ENCODE measurements around the gene PRAMEF20.
"Not testable (repeated sequence)": the region's sequence is repeated elsewhere in the genome, so short reads cannot be mapped to it uniquely, and the experiment has no call there.

PRAMEF20 gene

DNA sequence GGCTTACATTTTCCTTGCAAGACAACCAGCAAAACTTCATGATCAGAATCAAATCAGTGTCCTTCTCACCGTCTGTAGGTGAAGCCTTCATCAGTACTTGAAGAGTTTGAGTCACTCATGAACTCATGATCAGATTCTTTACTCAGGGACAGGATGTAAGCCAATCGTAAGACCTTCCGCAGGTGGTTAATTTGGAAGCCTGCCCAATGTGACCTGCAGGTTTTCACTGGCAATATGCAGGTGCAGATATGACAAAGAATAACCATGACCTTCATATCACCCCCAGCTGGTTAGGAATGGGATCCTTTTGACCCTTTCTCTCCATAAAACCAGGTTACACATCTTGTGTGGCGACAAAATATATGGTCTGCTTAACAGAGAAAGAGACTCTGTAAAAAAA, 2.4 kb upstream of the PRAMEF20 start:
- Histone ChIP-seq H3K9me3 (ENCODE audit: control insufficient read depth in 5 of 5, low read length in 5 of 5) (peaks cover 0 to 9% (median 5%) of the 10 kb centered on the region in 5 donors), H3K9ac (ENCODE audit: low read length in 5 of 5) (no peak overlapping the region), H3K36me3 (ENCODE audit: control insufficient read depth in 5 of 5, insufficient read depth in 5 of 5, low read length in 5 of 5) (no peaks in the 10 kb centered on the region), H3K4me1 (ENCODE audit: control insufficient read depth in 5 of 5, insufficient read depth in 5 of 5, low read length in 5 of 5) (no peaks in the 10 kb centered on the region), H3K4me3 (ENCODE audit: low read depth in 1 of 5, low read length in 5 of 5) (no peak overlapping the region), H3K27ac (ENCODE audit: low read depth, low read length) (no peak overlapping the region), H3K27me3 (ENCODE audit: control insufficient read depth in 5 of 5, insufficient read depth in 4 of 5, low read length in 5 of 5) (peaks cover 0 to 2% (median 0%) of the 10 kb centered on the region in 5 donors)

DNA sequence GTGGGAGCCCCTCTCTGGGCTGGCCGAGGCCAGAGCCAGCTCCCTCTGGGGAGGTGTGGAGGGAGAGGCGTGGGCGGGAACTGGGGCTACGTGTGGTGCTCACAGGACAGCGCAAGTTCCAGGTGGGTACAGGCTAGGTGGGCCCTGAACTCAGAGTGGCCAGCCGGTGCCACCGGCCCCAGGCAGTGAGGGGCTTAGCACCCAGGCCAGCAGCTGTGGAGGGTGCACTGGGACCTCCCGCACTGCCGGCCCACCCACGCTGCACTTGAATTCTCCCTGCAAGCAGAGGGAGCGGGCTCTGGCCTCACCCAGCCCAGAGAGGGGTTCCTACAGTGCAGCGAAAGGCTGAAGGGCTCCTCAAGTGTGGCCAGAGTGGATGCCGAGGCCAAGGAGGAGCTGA, 20.2 kb downstream of the PRAMEF20 start:
- H3K36me3 ChIP-seq (ENCODE audit: control insufficient read depth in 5 of 5, insufficient read depth in 5 of 5, low read length in 5 of 5), result no peaks in the 10 kb centered on the region
- no peak overlapping the region for H3K9ac ChIP-seq (ENCODE audit: low read length in 5 of 5)
- H3K27ac ChIP-seq (ENCODE audit: low read depth, low read length), result no peak overlapping the region
- H3K4me1 ChIP-seq (ENCODE audit: control insufficient read depth in 5 of 5, insufficient read depth in 5 of 5, low read length in 5 of 5), result no peaks in the 10 kb centered on the region
- no peak overlapping the region for H3K4me3 ChIP-seq (ENCODE audit: low read depth in 1 of 5, low read length in 5 of 5)
- H3K9me3 ChIP-seq (ENCODE audit: control insufficient read depth in 5 of 5, low read length in 5 of 5), result no peaks in the 10 kb centered on the region
- peaks cover 0 to 11% (median under 1%) of the 10 kb centered on the region in 5 donors for H3K27me3 ChIP-seq (ENCODE audit: control insufficient read depth in 5 of 5, insufficient read depth in 4 of 5, low read length in 5 of 5)

DNA sequence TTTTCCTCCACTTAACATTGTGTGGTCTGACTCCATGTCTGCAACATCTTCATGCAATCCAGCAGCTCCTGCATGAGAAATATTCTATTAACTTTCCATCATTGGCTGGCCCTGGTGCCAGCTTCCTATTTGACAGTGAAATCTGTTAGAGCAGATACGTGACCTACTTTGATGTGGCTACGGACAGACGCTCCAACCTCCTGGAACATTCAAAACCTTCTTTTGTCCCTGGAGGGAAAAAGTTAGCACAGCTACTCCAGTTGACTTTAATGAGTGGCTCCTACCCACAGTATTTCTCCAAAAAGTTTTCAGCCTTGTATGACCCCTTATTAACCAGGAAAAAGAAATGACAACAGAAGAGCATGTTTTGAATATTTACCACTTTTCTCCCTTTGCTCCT, 22.0 kb downstream of the PRAMEF20 start:
- Histone ChIP-seq H3K36me3 (ENCODE audit: control insufficient read depth in 5 of 5, insufficient read depth in 5 of 5, low read length in 5 of 5) (no peaks in the 10 kb centered on the region), H3K9ac (ENCODE audit: low read length in 5 of 5) (no peak overlapping the region), H3K27ac (ENCODE audit: low read depth, low read length) (no peak overlapping the region), H3K4me3 (ENCODE audit: low read depth in 1 of 5, low read length in 5 of 5) (no peak overlapping the region), H3K27me3 (ENCODE audit: control insufficient read depth in 5 of 5, insufficient read depth in 4 of 5, low read length in 5 of 5) (peaks cover 3 to 13% (median 6%) of the 10 kb centered on the region in 5 donors), H3K4me1 (ENCODE audit: control insufficient read depth in 5 of 5, insufficient read depth in 5 of 5, low read length in 5 of 5) (no peaks in the 10 kb centered on the region), H3K9me3 (ENCODE audit: control insufficient read depth in 5 of 5, low read length in 5 of 5) (no peaks in the 10 kb centered on the region)

DNA sequence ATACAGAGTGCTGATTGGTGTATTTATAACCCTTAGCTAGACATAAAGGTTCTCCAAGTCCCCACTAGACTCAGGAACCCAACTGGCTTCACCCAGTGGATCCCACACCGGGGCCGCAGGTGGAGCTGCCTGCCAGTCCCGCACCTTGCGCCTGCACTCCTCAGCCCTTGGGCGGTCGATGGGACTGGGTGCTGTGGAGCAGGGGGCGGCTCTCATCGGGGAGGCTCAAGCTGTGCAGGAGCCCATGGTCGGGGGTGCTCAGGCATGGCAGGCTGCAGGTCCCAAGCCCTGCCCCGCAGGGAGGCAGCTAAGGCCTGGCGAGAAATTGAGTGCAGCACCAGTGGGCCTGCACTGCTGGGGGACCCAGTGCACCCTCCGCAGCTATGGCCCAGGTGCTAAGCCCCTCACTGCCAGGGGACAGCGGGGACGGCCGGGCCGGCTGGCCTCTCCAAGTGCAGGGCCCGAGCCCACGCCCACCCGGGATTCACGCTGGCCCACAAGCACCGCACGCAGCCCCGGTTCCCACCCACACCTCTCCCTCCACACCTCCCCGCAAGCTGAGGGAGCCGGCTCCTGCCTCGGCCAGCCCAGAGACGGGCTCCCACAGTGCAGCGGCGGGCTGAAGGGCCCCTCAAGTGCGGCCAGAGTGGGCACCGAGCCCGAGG, 23.6 kb downstream of the PRAMEF20 start:
- H3K27ac ChIP-seq (ENCODE audit: low read depth, low read length); H3K4me1 ChIP-seq (ENCODE audit: control insufficient read depth in 5 of 5, insufficient read depth in 5 of 5, low read length in 5 of 5); H3K9me3 ChIP-seq (ENCODE audit: control insufficient read depth in 5 of 5, low read length in 5 of 5); H3K4me3 ChIP-seq (ENCODE audit: low read depth in 1 of 5, low read length in 5 of 5); H3K36me3 ChIP-seq (ENCODE audit: control insufficient read depth in 5 of 5, insufficient read depth in 5 of 5, low read length in 5 of 5); H3K9ac ChIP-seq (ENCODE audit: low read length in 5 of 5): not testable (repeated sequence)
- peaks cover 3 to 13% (median 6%) of the 10 kb centered on the region in 5 donors for H3K27me3 ChIP-seq (ENCODE audit: control insufficient read depth in 5 of 5, insufficient read depth in 4 of 5, low read length in 5 of 5)

DNA sequence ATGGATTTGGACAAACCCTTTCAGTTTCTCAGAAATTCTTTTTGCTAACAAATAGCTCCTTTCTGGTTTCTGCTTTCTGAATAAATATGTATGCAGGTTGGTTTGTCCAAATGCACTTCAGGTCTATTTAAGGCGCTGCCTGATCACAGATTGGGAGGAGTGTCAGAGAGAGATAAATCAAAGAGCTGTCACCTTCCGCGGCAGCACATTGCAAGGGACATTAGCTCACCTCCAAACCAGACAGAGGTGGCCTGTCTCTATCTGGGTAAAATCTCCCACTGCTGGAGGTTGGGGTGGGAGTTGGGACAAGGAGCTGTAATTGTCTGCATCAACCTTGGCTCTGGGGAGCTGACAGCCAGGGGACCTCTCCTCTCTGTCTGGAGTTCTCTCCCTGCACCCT, 25.2 kb downstream of the PRAMEF20 start:
- no peak overlapping the region for H3K9ac ChIP-seq (ENCODE audit: low read length in 5 of 5)
- H3K4me3 ChIP-seq (ENCODE audit: low read depth in 1 of 5, low read length in 5 of 5), result no peak overlapping the region
- no peaks in the 10 kb centered on the region for H3K9me3 ChIP-seq (ENCODE audit: control insufficient read depth in 5 of 5, low read length in 5 of 5)
- no peaks in the 10 kb centered on the region for H3K4me1 ChIP-seq (ENCODE audit: control insufficient read depth in 5 of 5, insufficient read depth in 5 of 5, low read length in 5 of 5)
- no peaks in the 10 kb centered on the region for H3K36me3 ChIP-seq (ENCODE audit: control insufficient read depth in 5 of 5, insufficient read depth in 5 of 5, low read length in 5 of 5)
- no peak overlapping the region for H3K27ac ChIP-seq (ENCODE audit: low read depth, low read length)
- H3K27me3 ChIP-seq (ENCODE audit: control insufficient read depth in 5 of 5, insufficient read depth in 4 of 5, low read length in 5 of 5), result peaks cover 3 to 11% (median 6%) of the 10 kb centered on the region in 5 donors

DNA sequence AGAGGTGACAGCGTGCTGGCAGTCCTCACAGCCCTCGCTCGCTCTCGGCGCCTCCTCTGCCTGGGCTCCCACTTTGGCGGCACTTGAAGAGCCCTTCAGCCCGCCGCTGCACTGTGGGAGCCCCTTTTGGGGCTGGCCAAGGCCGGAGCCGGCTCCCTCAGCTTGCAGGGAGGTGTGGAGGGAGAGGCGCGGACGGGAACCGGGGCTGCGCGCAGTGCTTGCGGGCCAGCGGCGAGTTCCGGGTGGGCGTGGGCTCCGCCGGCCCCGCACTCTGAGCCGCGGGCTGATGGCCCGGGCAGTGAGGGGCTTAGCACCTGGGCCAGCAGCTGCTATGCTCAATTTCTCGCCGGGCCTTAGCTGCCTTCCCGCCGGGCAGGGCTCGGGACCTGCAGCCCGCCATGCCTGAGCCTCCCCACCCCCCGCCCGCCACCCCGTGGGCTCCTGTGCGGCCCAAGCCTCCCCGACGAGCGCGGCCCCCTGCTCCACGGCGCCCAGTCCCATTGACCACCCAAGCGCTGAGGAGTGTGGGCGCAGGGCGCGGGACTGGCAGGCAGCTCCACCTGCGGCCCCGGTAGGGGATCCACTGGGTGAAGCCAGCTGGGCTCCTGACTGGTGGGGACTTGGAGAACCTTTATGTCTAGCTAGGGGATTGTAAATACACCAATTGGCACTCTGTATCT, 29.0 kb downstream of the PRAMEF20 start:
- H3K36me3 ChIP-seq (ENCODE audit: control insufficient read depth in 5 of 5, insufficient read depth in 5 of 5, low read length in 5 of 5); H3K4me3 ChIP-seq (ENCODE audit: low read depth in 1 of 5, low read length in 5 of 5); H3K9me3 ChIP-seq (ENCODE audit: control insufficient read depth in 5 of 5, low read length in 5 of 5); H3K27me3 ChIP-seq (ENCODE audit: control insufficient read depth in 5 of 5, insufficient read depth in 4 of 5, low read length in 5 of 5); H3K27ac ChIP-seq (ENCODE audit: low read depth, low read length); H3K4me1 ChIP-seq (ENCODE audit: control insufficient read depth in 5 of 5, insufficient read depth in 5 of 5, low read length in 5 of 5); H3K9ac ChIP-seq (ENCODE audit: low read length in 5 of 5): not testable (repeated sequence)

DNA sequence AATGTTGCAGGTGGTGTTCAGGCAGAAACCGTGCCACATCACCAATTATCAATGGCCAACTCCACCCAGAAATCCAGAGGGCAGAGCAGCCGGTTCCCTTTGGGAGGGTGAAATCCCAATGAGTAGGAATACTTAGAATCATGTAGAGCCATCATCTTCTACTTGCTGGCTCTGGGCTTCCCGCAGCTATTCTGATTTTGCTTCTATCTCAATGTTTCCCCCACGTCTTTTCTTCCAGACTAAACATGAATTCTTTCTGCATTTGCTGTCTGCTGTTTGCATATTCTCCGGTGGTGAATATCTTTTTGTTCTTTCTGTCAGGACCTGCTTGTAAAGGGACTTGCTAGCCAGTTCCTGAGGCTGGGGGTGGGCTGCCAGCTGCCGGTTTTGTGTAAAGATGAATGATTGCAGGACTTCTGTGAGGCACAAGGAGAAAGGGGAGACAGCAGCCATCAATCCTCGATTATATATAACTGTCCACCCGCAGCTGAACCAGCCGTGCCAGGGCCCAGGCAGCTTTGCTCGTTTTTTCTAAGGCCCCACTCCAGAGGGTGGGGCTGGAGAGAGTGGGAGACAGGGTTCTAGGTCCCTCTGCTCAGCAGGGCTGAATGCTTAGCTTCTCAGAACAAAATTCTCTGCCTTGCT, 33.2 kb downstream of the PRAMEF20 start:
- no peaks in the 10 kb centered on the region for H3K4me1 ChIP-seq (ENCODE audit: control insufficient read depth in 5 of 5, insufficient read depth in 5 of 5, low read length in 5 of 5)
- no peak overlapping the region for H3K27ac ChIP-seq (ENCODE audit: low read depth, low read length)

DNA sequence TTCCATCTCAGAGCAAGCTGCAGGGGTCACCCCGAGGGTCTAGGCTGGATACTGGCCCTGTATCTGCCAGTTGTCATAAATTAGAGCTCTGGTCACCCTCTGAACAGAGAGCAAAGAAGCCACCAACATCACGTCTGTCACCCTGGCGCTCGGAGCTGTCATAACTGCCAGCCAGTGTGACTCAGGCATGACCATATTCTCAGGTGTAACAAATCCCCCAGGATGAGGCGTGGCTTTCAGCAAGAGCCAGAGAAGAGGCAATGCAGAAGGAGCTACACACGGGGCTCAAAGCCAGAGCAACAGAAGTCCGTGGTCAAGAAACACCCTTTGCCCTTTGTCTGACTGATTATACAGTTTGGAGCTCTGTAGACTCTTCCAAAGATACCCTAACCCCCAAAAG, 40.0 kb downstream of the PRAMEF20 start:
- Histone ChIP-seq H3K27ac (ENCODE audit: low read depth, low read length) (no peak overlapping the region), H3K27me3 (ENCODE audit: control insufficient read depth in 5 of 5, insufficient read depth in 4 of 5, low read length in 5 of 5) (no peaks in the 10 kb centered on the region), H3K36me3 (ENCODE audit: control insufficient read depth in 5 of 5, insufficient read depth in 5 of 5, low read length in 5 of 5) (no peaks in the 10 kb centered on the region), H3K9me3 (ENCODE audit: control insufficient read depth in 5 of 5, low read length in 5 of 5) (no peaks in the 10 kb centered on the region), H3K4me1 (ENCODE audit: control insufficient read depth in 5 of 5, insufficient read depth in 5 of 5, low read length in 5 of 5) (no peaks in the 10 kb centered on the region), H3K9ac (ENCODE audit: low read length in 5 of 5) (no peak overlapping the region), H3K4me3 (ENCODE audit: low read depth in 1 of 5, low read length in 5 of 5) (no peak overlapping the region)

More for the DNA sequence above, 33.2 kb downstream of the PRAMEF20 start:
- Histone ChIP-seq H3K9ac (ENCODE audit: low read length in 5 of 5) (no peak overlapping the region), H3K9me3 (ENCODE audit: control insufficient read depth in 5 of 5, low read length in 5 of 5) (no peaks in the 10 kb centered on the region), H3K4me3 (ENCODE audit: low read depth in 1 of 5, low read length in 5 of 5) (no peak overlapping the region), H3K27me3 (ENCODE audit: control insufficient read depth in 5 of 5, insufficient read depth in 4 of 5, low read length in 5 of 5) (no peaks in the 10 kb centered on the region), H3K36me3 (ENCODE audit: control insufficient read depth in 5 of 5, insufficient read depth in 5 of 5, low read length in 5 of 5) (no peaks in the 10 kb centered on the region)

DNA sequence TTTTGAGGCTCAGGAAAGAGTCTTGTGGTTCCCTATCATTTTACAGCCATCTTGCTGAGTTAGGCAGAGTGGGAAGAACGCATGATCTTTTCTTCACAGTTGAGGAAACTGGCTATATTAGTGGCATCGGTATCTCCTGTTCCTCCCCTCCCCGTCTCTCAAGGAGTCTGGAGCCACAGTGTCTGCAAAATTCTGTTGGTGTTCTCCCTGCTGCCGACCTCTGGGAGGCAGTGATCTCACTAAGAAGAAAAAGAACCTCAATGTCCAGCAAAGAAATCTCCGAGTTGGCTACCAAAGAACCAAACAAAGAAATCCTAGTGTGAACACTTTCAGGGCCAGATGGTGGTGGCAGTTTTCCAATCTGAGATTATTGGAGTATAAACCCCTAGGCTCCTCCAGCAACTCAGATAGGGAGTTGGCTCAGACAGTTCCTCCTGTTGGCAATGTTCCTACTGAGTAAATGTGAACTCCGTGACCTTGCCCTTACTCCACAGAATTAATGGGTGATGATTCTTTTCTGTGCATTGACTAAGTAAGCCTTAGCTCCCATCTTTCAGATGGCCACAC, 41.2 kb downstream of the PRAMEF20 start:
- H3K9me3 ChIP-seq (ENCODE audit: control insufficient read depth in 5 of 5, low read length in 5 of 5), result no peaks in the 10 kb centered on the region
- no peaks in the 10 kb centered on the region for H3K4me1 ChIP-seq (ENCODE audit: control insufficient read depth in 5 of 5, insufficient read depth in 5 of 5, low read length in 5 of 5)
- no peak overlapping the region for H3K27ac ChIP-seq (ENCODE audit: low read depth, low read length)
- H3K27me3 ChIP-seq (ENCODE audit: control insufficient read depth in 5 of 5, insufficient read depth in 4 of 5, low read length in 5 of 5), result peaks cover 0 to 3% (median 0%) of the 10 kb centered on the region in 5 donors
- H3K9ac ChIP-seq (ENCODE audit: low read length in 5 of 5), result no peak overlapping the region
- H3K36me3 ChIP-seq (ENCODE audit: control insufficient read depth in 5 of 5, insufficient read depth in 5 of 5, low read length in 5 of 5), result no peaks in the 10 kb centered on the region
- H3K4me3 ChIP-seq (ENCODE audit: low read depth in 1 of 5, low read length in 5 of 5), result no peak overlapping the region

DNA sequence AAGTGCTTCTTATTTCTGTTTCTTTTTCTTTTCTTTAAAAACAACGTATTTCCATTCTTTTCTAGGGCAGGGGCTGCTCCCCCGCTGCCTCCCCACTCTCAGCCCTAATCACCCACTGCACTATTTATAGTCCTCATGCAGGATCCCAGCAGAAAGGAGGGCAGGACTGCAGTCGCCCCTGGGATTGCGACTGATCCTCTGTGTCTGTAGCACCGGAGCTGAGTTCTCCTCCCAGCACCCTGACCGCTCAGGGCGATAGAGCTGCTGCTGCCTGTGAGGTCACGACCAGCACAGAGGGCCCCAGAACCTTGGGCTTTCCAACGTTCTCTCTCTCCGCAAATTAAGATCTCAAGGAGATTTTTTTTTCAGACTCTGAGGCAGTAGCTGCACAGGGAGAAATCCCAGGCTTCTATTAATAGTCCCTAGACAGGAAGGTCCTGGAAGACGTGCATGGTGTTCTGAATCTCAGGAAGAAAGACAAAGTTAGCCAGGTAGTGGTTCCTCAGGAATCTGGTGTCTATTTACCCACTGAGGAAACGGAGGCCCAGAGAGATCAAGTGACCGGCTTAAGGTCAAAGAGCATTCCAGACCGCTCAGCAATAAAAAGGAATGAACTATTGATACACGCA, 46.8 kb downstream of the PRAMEF20 start:
- no peak overlapping the region for H3K27ac ChIP-seq (ENCODE audit: low read depth, low read length)
- H3K4me1 ChIP-seq (ENCODE audit: control insufficient read depth in 5 of 5, insufficient read depth in 5 of 5, low read length in 5 of 5), result no peaks in the 10 kb centered on the region
- H3K4me3 ChIP-seq (ENCODE audit: low read depth in 1 of 5, low read length in 5 of 5), result no peak overlapping the region
- H3K9me3 ChIP-seq (ENCODE audit: control insufficient read depth in 5 of 5, low read length in 5 of 5), result no peaks in the 10 kb centered on the region
- no peak overlapping the region for H3K9ac ChIP-seq (ENCODE audit: low read length in 5 of 5)
- peaks cover 0 to 3% (median under 1%) of the 10 kb centered on the region in 5 donors for H3K27me3 ChIP-seq (ENCODE audit: control insufficient read depth in 5 of 5, insufficient read depth in 4 of 5, low read length in 5 of 5)
- no peaks in the 10 kb centered on the region for H3K36me3 ChIP-seq (ENCODE audit: control insufficient read depth in 5 of 5, insufficient read depth in 5 of 5, low read length in 5 of 5)

Measured in subcutaneous abdominal adipose tissue (tissue), 5 donors.